ENCODE data around the gene LRP1B. TPM values are rescaled to one million over a fixed set of nuclear protein-coding genes. Genes with fewer than 3 reads are reported as not detected.

The LRP1B gene
- polyA plus RNA-seq, 1 of the 3 experiments (the other 2 are of a cell fraction) = 0.28 TPM

GRCh38 chr2:141957321-141957720 is 173.5 kb downstream of the LRP1B start (continued):
- TF ChIP-seq REST (IDR thresholded peaks at IDR 0.05; ENCODE audit: low read depth, low read length) (no peak), USF1 (IDR thresholded peaks at IDR 0.05; ENCODE audit: borderline replicate concordance, low read depth) (no peak)

- Histone ChIP-seq H3K36me3 (replicated peaks in 1 of 2; ENCODE audit: control insufficient read depth in 1 of 2, insufficient read depth in 2 of 2, low read length in 1 of 2) (no peaks in the 10 kb centered on the region), H3K27me3 (ENCODE audit: insufficient read depth) (no peaks in the 10 kb centered on the region), H3K4me1 (ENCODE audit: control insufficient read depth in 1 of 2, insufficient read depth in 2 of 2, low read depth in 1 of 2, low read length in 1 of 2) (peaks cover 0 to 2% of the 10 kb centered on the region in 2 experiments; a peak in 1 of 4 replicates), H3F3A (replicated peaks; ENCODE audit: insufficient read depth) (no peaks in the 10 kb centered on the region), H3K9ac (no peak overlapping the region), H2AFZ (ENCODE audit: low read depth) (no peak overlapping the region), H3K4me2 (no peak overlapping the region), H3K4me3 (ENCODE audit: low read depth in 2 of 2, low read length in 1 of 2) (no peak overlapping the region), H3K27ac (ENCODE audit: low read depth in 2 of 2, low read length in 1 of 2) (no peak overlapping the region), H3K9me3 (no peaks in the 10 kb centered on the region), H4K20me1 (ENCODE audit: insufficient read depth) (no peaks in the 10 kb centered on the region), H3K79me2 (ENCODE audit: insufficient read depth) (no peaks in the 10 kb centered on the region), H3K9me2 (no peaks in the 10 kb centered on the region)
- 77% methylated on average over 6 of the region's 6 CpGs for WGBS (ENCODE audit: low lambda C conversion rate)
- DNase-seq = no peak
- CTCF ChIA-PET = interaction anchor here (2.6 kb wide), 1 partner anchor 11 kb away, joined by 6 read pairs; no protein-coding TSS in a partner anchor
- POLR2A ChIA-PET = no interaction called here
- TF ChIP-seq ELF1 (IDR thresholded peaks at IDR 0.05) = no peak
- TF ChIP-seq EP300 (IDR thresholded peaks at IDR 0.05; ENCODE audit: borderline replicate concordance in 1 of 2, low read depth in 1 of 2, low read length in 1 of 2) = no peak
- TF ChIP-seq REST (IDR thresholded peaks at IDR 0.05; ENCODE audit: low read depth, low read length) = no peak
- no peak for TF ChIP-seq FOXJ3 (CRISPR knock-in tag; IDR thresholded peaks at IDR 0.05)
- TF ChIP-seq NRF1 (IDR thresholded peaks at IDR 0.05; ENCODE audit: low read depth, low read length) = no peak
- no peak for TF ChIP-seq SMC3 (IDR thresholded peaks at IDR 0.05; ENCODE audit: low read depth, low read length)
- TF ChIP-seq USF2 (IDR thresholded peaks at IDR 0.05; ENCODE audit: borderline replicate concordance, low read depth, low read length) = no peak
- no peak for TF ChIP-seq JUND (IDR thresholded peaks at IDR 0.05)
- no peak for TF ChIP-seq FOSL2 (IDR thresholded peaks at IDR 0.05; ENCODE audit: borderline replicate concordance, low read depth)
- no peak for TF ChIP-seq GABPA (IDR thresholded peaks at IDR 0.05; ENCODE audit: low read depth)
- no peak for TF ChIP-seq MEF2A (IDR thresholded peaks at IDR 0.05; ENCODE audit: borderline replicate concordance, low read depth)
- no peak for TF ChIP-seq ZBTB33 (IDR thresholded peaks at IDR 0.05; ENCODE audit: borderline replicate concordance, low read depth)
- no peak for TF ChIP-seq YY1 (IDR thresholded peaks at IDR 0.05; ENCODE audit: low read depth)
- TF ChIP-seq MXI1 (IDR thresholded peaks at IDR 0.05; ENCODE audit: low read depth, low read length) = no peak
- TF ChIP-seq IRF3 (IDR thresholded peaks at IDR 0.05; ENCODE audit: low read depth, low read length) = no peak
- no peak for TF ChIP-seq FOXM1 (IDR thresholded peaks at IDR 0.05; ENCODE audit: low read depth)
- no peak for TF ChIP-seq TCF12 (IDR thresholded peaks at IDR 0.05)
- TF ChIP-seq GATA2 (CRISPR knock-in tag; IDR thresholded peaks at IDR 0.05) = no peak
Observed at GRCh38 chr2:141947396-141948114, 183.3 kb downstream of the LRP1B start.
